Muscle of leg (tissue), 11 donors: ENCODE data around the gene PHF21A. TPM values are rescaled to one million over a fixed set of nuclear protein-coding genes. Genes with fewer than 3 reads are reported as not detected.

Experiments
- DNase-seq: peaks from one replicate; pipeline ENCODE4 v3.0.0; 2013
- H3K27ac ChIP-seq: one replicate; pipeline ENCODE4 v1.5.1; 2013; ENCODE audit warnings: mild to moderate bottlenecking, low read length, control low read depth
- H3K27me3 ChIP-seq: one replicate; pipeline ENCODE4 v1.6.1; 2013; ENCODE audit warnings: low read length; ENCODE audit not compliant: control insufficient read depth, insufficient read depth
- H3K36me3 ChIP-seq: one replicate; pipeline ENCODE4 v1.6.1; 2013; ENCODE audit warnings: low read length; ENCODE audit not compliant: control insufficient read depth, insufficient read depth
- H3K4me1 ChIP-seq: one replicate; pipeline ENCODE4 v1.6.1; 2013; ENCODE audit warnings: low read length; ENCODE audit not compliant: control insufficient read depth, insufficient read depth
- H3K4me3 ChIP-seq: one replicate; pipeline ENCODE4 v1.5.1; 2013; ENCODE audit warnings: low read length, control low read depth
- H3K9me3 ChIP-seq: replicated peaks from 2 replicates; pipeline ENCODE4 v1.6.1; 2013; ENCODE audit warnings: low read depth, low read length; ENCODE audit not compliant: control insufficient read depth
- whole genome bisulfite sequencing: methylation state at CpG from one replicate; pipeline ENCODE4 v1.1.5; 2013; ENCODE audit warnings: missing lambda C conversion rate; ENCODE audit not compliant: insufficient coverage; 5-methylcytosine and 5-hydroxymethylcytosine counted together
- polyA plus RNA-seq, 8 donors: library from polyadenylated mRNA; unstranded; fragments of 120-200 nt; gene quantifications; one replicate each; pipeline versions ENCODE4 v1.2.1 to v1.2.3, GENCODE V29; 2013; ENCODE audit warnings: inconsistent platforms in 1 of 8, low replicate concordance in 1 of 8; ENCODE audit not compliant: insufficient read length in 8 of 8, insufficient read depth in 1 of 8
- total RNA-seq: library from RNA; stranded (reverse); fragments of 120-200 nt; gene quantifications from one replicate; pipeline ENCODE4 v1.2.4, GENCODE V29; 2013

Gene PHF21A
- total and polyA plus RNA-seq, 9 donors: 21.4 to 44.4 (median 32.0) TPM

- WGBS: 100% methylated on average over 4 of the region's 9 CpGs
- no peaks in the 10 kb centered on the region for H3K9me3 ChIP-seq
- H3K27me3 ChIP-seq: no peaks in the 10 kb centered on the region
- no peaks in the 10 kb centered on the region for H3K36me3 ChIP-seq
- H3K4me3 ChIP-seq: no peak overlapping the region
- DNase-seq: peak; percentile 85
- H3K4me1 ChIP-seq: no peaks in the 10 kb centered on the region
- H3K27ac ChIP-seq: no peak overlapping the region
Observed at GRCh38 chr11:46112961-46113607, 8.2 kb downstream of the PHF21A start.

GRCh38 chr11:46108751-46109150, 12.5 kb downstream of the PHF21A start:
- H3K27me3 ChIP-seq: no peaks in the 10 kb centered on the region
- H3K4me1 ChIP-seq: no peaks in the 10 kb centered on the region
- no peaks in the 10 kb centered on the region for H3K36me3 ChIP-seq
- no CpG with 5 or more reads among the region's 2 CpGs for WGBS
- H3K4me3 ChIP-seq: no peak overlapping the region
- DNase-seq: no peak
- no peaks in the 10 kb centered on the region for H3K9me3 ChIP-seq
- H3K27ac ChIP-seq: no peak overlapping the region

GRCh38 chr11:46107780-46108179, 13.5 kb downstream of the PHF21A start:
- no CpG with 5 or more reads among the region's 2 CpGs for WGBS
- H3K4me3 ChIP-seq: no peak overlapping the region
- no peaks in the 10 kb centered on the region for H3K9me3 ChIP-seq
- DNase-seq: no peak
- no peaks in the 10 kb centered on the region for H3K27me3 ChIP-seq
- no peaks in the 10 kb centered on the region for H3K4me1 ChIP-seq
- no peak overlapping the region for H3K27ac ChIP-seq
- H3K36me3 ChIP-seq: no peaks in the 10 kb centered on the region

GRCh38 chr11:46107408-46107718, 13.9 kb downstream of the PHF21A start:
- Histone ChIP-seq H3K4me1 (no peaks in the 10 kb centered on the region), H3K27me3 (no peaks in the 10 kb centered on the region), H3K9me3 (no peaks in the 10 kb centered on the region), H3K36me3 (no peaks in the 10 kb centered on the region), H3K4me3 (no peak overlapping the region), H3K27ac (no peak overlapping the region)
- no CpG with 5 or more reads among the region's 4 CpGs for WGBS
- no peak for DNase-seq

- no peak overlapping the region for H3K4me3 ChIP-seq
- H3K4me1 ChIP-seq: no peaks in the 10 kb centered on the region
- H3K9me3 ChIP-seq: no peaks in the 10 kb centered on the region
- H3K36me3 ChIP-seq: no peaks in the 10 kb centered on the region
- no CpG with 5 or more reads among the region's 5 CpGs for WGBS
- peak; percentile 30 for DNase-seq
- H3K27ac ChIP-seq: no peak overlapping the region
- H3K27me3 ChIP-seq: no peaks in the 10 kb centered on the region
Observed at GRCh38 chr11:46106530-46107407, 14.5 kb downstream of the PHF21A start.

- no peak overlapping the region for H3K27ac ChIP-seq
- no peaks in the 10 kb centered on the region for H3K9me3 ChIP-seq
- no peaks in the 10 kb centered on the region for H3K36me3 ChIP-seq
- H3K4me1 ChIP-seq: no peaks in the 10 kb centered on the region
- no peaks in the 10 kb centered on the region for H3K27me3 ChIP-seq
- H3K4me3 ChIP-seq: no peak overlapping the region
- no CpG with 5 or more reads among the region's 2 CpGs for WGBS
- no peak for DNase-seq
Observed at GRCh38 chr11:46105926-46106325, 15.3 kb downstream of the PHF21A start.

- Histone ChIP-seq H3K27me3 (no peaks in the 10 kb centered on the region), H3K36me3 (no peaks in the 10 kb centered on the region), H3K4me1 (no peaks in the 10 kb centered on the region), H3K9me3 (no peaks in the 10 kb centered on the region), H3K27ac (no peak overlapping the region), H3K4me3 (no peak overlapping the region)
- no peak for DNase-seq
- 43% methylated on average over 4 of the region's 6 CpGs for WGBS
Observed at GRCh38 chr11:46105134-46105628, 16.1 kb downstream of the PHF21A start.

GRCh38 chr11:46102843-46103242, 18.4 kb downstream of the PHF21A start:
- no peaks in the 10 kb centered on the region for H3K36me3 ChIP-seq
- no peaks in the 10 kb centered on the region for H3K9me3 ChIP-seq
- no peak overlapping the region for H3K27ac ChIP-seq
- H3K4me1 ChIP-seq: no peaks in the 10 kb centered on the region
- H3K4me3 ChIP-seq: no peak overlapping the region
- WGBS: 60% methylated on average over 3 of the region's 6 CpGs
- DNase-seq: no peak
- no peaks in the 10 kb centered on the region for H3K27me3 ChIP-seq

GRCh38 chr11:46100670-46101069, 20.6 kb downstream of the PHF21A start:
- DNase-seq: no peak
- no peak overlapping the region for H3K27ac ChIP-seq
- no peak overlapping the region for H3K4me3 ChIP-seq
- no peaks in the 10 kb centered on the region for H3K9me3 ChIP-seq
- no peaks in the 10 kb centered on the region for H3K36me3 ChIP-seq
- 100% methylated on average over 1 of the region's 3 CpGs for WGBS
- H3K4me1 ChIP-seq: no peaks in the 10 kb centered on the region
- H3K27me3 ChIP-seq: no peaks in the 10 kb centered on the region

GRCh38 chr11:46099963-46100316, 21.3 kb downstream of the PHF21A start:
- DNase-seq: peak; percentile 15
- no peaks in the 10 kb centered on the region for H3K36me3 ChIP-seq
- WGBS: no CpG with 5 or more reads among the region's 1 CpG
- no peak overlapping the region for H3K4me3 ChIP-seq
- no peaks in the 10 kb centered on the region for H3K27me3 ChIP-seq
- peak overlapping the region; percentile 60 for H3K27ac ChIP-seq
- H3K9me3 ChIP-seq: no peaks in the 10 kb centered on the region
- H3K4me1 ChIP-seq: no peaks in the 10 kb centered on the region
